ENCODE measurements around the gene CALR. TPM values are rescaled to one million over a fixed set of nuclear protein-coding genes. Genes with fewer than 3 reads are reported as not detected.

Gene CALR
- total RNA-seq, 4 donors from 2014 or later = 166 to 616 (median 392) TPM

GRCh38 chr19:12939975-12940423, 1.6 kb downstream of the CALR start:
- Histone ChIP-seq H3K36me3 (no peaks in the 10 kb centered on the region), H3K27me3 (no peaks in the 10 kb centered on the region), H3K27ac (peak overlapping the region in 1 of 2 donors; percentile 94), H3K9me3 (no peaks in the 10 kb centered on the region), H3K4me1 (peaks cover 7 to 18% of the 10 kb centered on the region in 2 donors), H3K4me3 (peak overlapping the region; percentile 89 to 100)
- intact Hi-C loops (cut with DNase I; ENCODE audit: low total_unique reads) = no loop called here
- no peak for TF ChIP-seq POLR2A (IDR thresholded peaks at IDR 0.05)
- no peak for TF ChIP-seq CTCF (IDR thresholded peaks at IDR 0.05)
- DNase-seq = no peak

DNA sequence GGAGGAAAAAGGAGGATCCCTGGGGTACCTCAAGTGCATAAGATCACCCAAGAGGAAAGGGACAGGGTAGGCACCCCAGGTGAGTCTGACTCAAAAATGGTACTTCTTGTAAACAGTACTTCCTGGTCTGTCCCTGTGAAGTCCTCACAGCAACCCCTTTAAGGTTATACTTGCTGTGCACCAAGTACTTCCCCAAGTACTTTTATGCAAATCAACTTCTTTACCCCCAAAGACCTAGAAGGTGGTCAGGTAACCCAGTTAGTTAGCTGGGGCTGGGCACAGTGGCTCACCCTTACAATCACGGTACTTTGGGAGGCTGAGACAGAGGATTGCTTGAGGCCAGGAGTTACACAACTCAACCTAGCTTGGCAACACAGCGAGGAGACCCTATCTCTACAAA, 2.5 kb downstream of the CALR start:
- no peak overlapping the region for H3K4me3 ChIP-seq
- no peak for DNase-seq
- intact Hi-C loops (cut with DNase I; ENCODE audit: low total_unique reads) = no loop called here
- no peak for TF ChIP-seq POLR2A (IDR thresholded peaks at IDR 0.05)
- TF ChIP-seq CTCF (IDR thresholded peaks at IDR 0.05) = no peak
- no peaks in the 10 kb centered on the region for H3K36me3 ChIP-seq
- peak overlapping the region in 1 of 2 donors; percentile 94 for H3K27ac ChIP-seq
- H3K9me3 ChIP-seq = no peaks in the 10 kb centered on the region
- no peaks in the 10 kb centered on the region for H3K27me3 ChIP-seq
- peaks cover 7 to 18% of the 10 kb centered on the region in 2 donors for H3K4me1 ChIP-seq

GRCh38 chr19:12943437-12944044, 5.1 kb downstream of the CALR start:
- intact Hi-C loops (cut with DNase I; ENCODE audit: low total_unique reads) = no loop called here
- TF ChIP-seq CTCF (IDR thresholded peaks at IDR 0.05) = no peak
- no peak for TF ChIP-seq POLR2A (IDR thresholded peaks at IDR 0.05)
- H3K4me1 ChIP-seq = peaks cover 7 to 18% of the 10 kb centered on the region in 2 donors
- H3K9me3 ChIP-seq = no peaks in the 10 kb centered on the region
- DNase-seq = no peak
- H3K36me3 ChIP-seq = no peaks in the 10 kb centered on the region
- H3K27me3 ChIP-seq = no peaks in the 10 kb centered on the region
- H3K4me3 ChIP-seq = no peak overlapping the region
- H3K27ac ChIP-seq = no peak overlapping the region

DNA sequence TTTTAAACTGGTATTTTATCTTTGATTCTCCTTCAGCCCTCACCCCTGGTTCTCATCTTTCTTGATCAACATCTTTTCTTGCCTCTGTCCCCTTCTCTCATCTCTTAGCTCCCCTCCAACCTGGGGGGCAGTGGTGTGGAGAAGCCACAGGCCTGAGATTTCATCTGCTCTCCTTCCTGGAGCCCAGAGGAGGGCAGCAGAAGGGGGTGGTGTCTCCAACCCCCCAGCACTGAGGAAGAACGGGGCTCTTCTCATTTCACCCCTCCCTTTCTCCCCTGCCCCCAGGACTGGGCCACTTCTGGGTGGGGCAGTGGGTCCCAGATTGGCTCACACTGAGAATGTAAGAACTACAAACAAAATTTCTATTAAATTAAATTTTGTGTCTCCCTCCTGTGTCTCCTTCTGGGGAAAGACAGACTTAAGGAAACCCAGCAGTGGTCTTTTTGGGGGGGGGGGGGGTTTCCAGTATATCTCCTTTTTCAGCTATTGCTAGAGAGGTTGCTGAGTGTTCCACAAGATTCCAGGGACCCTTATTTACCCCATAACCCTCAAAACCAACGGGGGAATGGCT, 5.8 kb downstream of the CALR start:
- no peaks in the 10 kb centered on the region for H3K9me3 ChIP-seq
- no peak for DNase-seq
- H3K4me3 ChIP-seq = no peak overlapping the region
- intact Hi-C loops (cut with DNase I; ENCODE audit: low total_unique reads) = no loop called here
- peaks cover 7 to 18% of the 10 kb centered on the region in 2 donors for H3K4me1 ChIP-seq
- H3K36me3 ChIP-seq = no peaks in the 10 kb centered on the region
- H3K27ac ChIP-seq = no peak overlapping the region
- H3K27me3 ChIP-seq = no peaks in the 10 kb centered on the region
- TF ChIP-seq CTCF (IDR thresholded peaks at IDR 0.05) (no peak), POLR2A (IDR thresholded peaks at IDR 0.05) (no peak)

DNA sequence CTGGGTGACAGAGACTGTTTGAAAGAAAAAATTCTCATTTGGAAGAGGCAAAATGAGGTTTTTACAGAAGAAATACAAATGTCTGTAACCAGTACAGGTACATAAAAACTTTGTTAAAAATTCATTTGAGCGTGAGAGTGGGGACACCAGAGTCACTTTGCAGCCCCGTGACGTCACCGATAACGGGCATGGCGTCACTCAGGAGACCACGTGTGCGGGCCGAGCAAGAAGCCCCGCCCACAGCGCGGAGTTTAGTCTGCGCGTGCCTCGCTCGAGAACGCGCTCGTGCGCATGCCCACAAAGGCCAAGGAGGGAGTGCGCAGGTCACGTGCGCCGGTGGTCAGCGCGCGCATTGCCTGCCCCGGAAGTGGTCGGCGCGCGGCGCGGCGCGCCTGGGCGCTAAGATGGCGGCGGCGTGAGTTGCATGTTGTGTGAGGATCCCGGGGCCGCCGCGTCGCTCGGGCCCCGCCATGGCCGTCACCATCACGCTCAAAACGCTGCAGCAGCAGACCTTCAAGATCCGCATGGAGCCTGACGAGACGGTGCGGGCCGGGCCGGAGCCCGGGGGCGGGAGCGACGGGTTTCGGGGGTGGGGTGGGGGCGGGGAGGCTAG, 7.2 kb downstream of the CALR start, which contains the start of gene RAD23A:
TSS of gene RAD23A (plus strand) at position 384 of the 613 bp plus-strand sequence. CDS start at position 471, 87 bp downstream.
- H3K4me1 ChIP-seq = peaks cover 0 to 5% of the 10 kb centered on the region in 2 donors
- DNase-seq = peak; percentile 97 to 98
- intact Hi-C loops (cut with DNase I; ENCODE audit: low total_unique reads) = no loop called here

More for the DNA sequence above, 7.2 kb downstream of the CALR start, which contains the start of gene RAD23A:
- H3K9me3 ChIP-seq = no peaks in the 10 kb centered on the region
- peak; percentile 78 to 93 for TF ChIP-seq POLR2A (IDR thresholded peaks at IDR 0.05)
- TF ChIP-seq CTCF (IDR thresholded peaks at IDR 0.05) = peak in 2 of 4 experiments; percentile 27 to 47
- peak within 1 kb of the TSS; percentile 77 to 99 for H3K4me3 ChIP-seq
- H3K36me3 ChIP-seq = no peaks in the 10 kb centered on the region
- peak within 1 kb of the TSS; percentile 72 to 99 for H3K27ac ChIP-seq
- H3K27me3 ChIP-seq = no peaks in the 10 kb centered on the region
